ENCODE results near the gene ABCA1.

The ABCA1 gene

GRCh38 chr9:104843644-104844240, 84.2 kb downstream of the ABCA1 start:
- CTCF ChIA-PET = no interaction called here

GRCh38 chr9:104842698-104843097, 85.3 kb downstream of the ABCA1 start:
- TF ChIP-seq HDGF (IDR thresholded peaks at IDR 0.05; ENCODE audit: borderline replicate concordance) = no peak
- TF ChIP-seq CTBP1 (IDR thresholded peaks at IDR 0.05; ENCODE audit: borderline replicate concordance) = no peak
- TF ChIP-seq FOXM1 (IDR thresholded peaks at IDR 0.05; ENCODE audit: borderline replicate concordance) = no peak
- no peak for TF ChIP-seq ELF4 (IDR thresholded peaks at IDR 0.05)
- TF ChIP-seq BHLHE40 (IDR thresholded peaks at IDR 0.05; ENCODE audit: borderline replicate concordance) = no peak
- TF ChIP-seq ZNF384 (IDR thresholded peaks at IDR 0.05) = no peak
- no peak for TF ChIP-seq NFRKB (IDR thresholded peaks at IDR 0.05)
- TF ChIP-seq FOXK2 (IDR thresholded peaks at IDR 0.05) = no peak
- TF ChIP-seq ARNT (IDR thresholded peaks at IDR 0.05) = no peak
- no peak for TF ChIP-seq FOXA1 (IDR thresholded peaks at IDR 0.05)
- no peak for TF ChIP-seq SP1 (IDR thresholded peaks at IDR 0.05)
- TF ChIP-seq TARDBP (IDR thresholded peaks at IDR 0.05) = no peak
- TF ChIP-seq SUZ12 (IDR thresholded peaks at IDR 0.05) = no peak
- TF ChIP-seq LEF1 (IDR thresholded peaks at IDR 0.05; ENCODE audit: borderline replicate concordance) = no peak
- TF ChIP-seq L3MBTL2 (conservative IDR thresholded peaks at IDR 0.05) = no peak
- TF ChIP-seq PKNOX1 (IDR thresholded peaks at IDR 0.05) = no peak
- DNase-seq (ENCODE audit: extremely low spot score) = no peak
- CTCF ChIA-PET = no interaction called here
- POLR2A ChIA-PET = no interaction called here

More at GRCh38 chr9:104843644-104844240, 84.2 kb downstream of the ABCA1 start:
- no peak for DNase-seq (ENCODE audit: extremely low spot score)
- POLR2A ChIA-PET = no interaction called here
- no peak for TF ChIP-seq FOXA1 (IDR thresholded peaks at IDR 0.05)
- TF ChIP-seq ZNF384 (IDR thresholded peaks at IDR 0.05) = no peak
- TF ChIP-seq ARNT (IDR thresholded peaks at IDR 0.05) = no peak
- no peak for TF ChIP-seq HDGF (IDR thresholded peaks at IDR 0.05; ENCODE audit: borderline replicate concordance)
- TF ChIP-seq SUZ12 (IDR thresholded peaks at IDR 0.05) = no peak
- TF ChIP-seq LEF1 (IDR thresholded peaks at IDR 0.05; ENCODE audit: borderline replicate concordance) = no peak
- TF ChIP-seq NFRKB (IDR thresholded peaks at IDR 0.05) = no peak
- no peak for TF ChIP-seq SP1 (IDR thresholded peaks at IDR 0.05)
- TF ChIP-seq CTBP1 (IDR thresholded peaks at IDR 0.05; ENCODE audit: borderline replicate concordance) = no peak
- TF ChIP-seq BHLHE40 (IDR thresholded peaks at IDR 0.05; ENCODE audit: borderline replicate concordance) = no peak
- no peak for TF ChIP-seq ELF4 (IDR thresholded peaks at IDR 0.05)
- TF ChIP-seq FOXM1 (IDR thresholded peaks at IDR 0.05; ENCODE audit: borderline replicate concordance) = no peak
- TF ChIP-seq L3MBTL2 (conservative IDR thresholded peaks at IDR 0.05) = no peak
- TF ChIP-seq FOXK2 (IDR thresholded peaks at IDR 0.05) = no peak
- no peak for TF ChIP-seq TARDBP (IDR thresholded peaks at IDR 0.05)
- no peak for TF ChIP-seq PKNOX1 (IDR thresholded peaks at IDR 0.05)

DNA sequence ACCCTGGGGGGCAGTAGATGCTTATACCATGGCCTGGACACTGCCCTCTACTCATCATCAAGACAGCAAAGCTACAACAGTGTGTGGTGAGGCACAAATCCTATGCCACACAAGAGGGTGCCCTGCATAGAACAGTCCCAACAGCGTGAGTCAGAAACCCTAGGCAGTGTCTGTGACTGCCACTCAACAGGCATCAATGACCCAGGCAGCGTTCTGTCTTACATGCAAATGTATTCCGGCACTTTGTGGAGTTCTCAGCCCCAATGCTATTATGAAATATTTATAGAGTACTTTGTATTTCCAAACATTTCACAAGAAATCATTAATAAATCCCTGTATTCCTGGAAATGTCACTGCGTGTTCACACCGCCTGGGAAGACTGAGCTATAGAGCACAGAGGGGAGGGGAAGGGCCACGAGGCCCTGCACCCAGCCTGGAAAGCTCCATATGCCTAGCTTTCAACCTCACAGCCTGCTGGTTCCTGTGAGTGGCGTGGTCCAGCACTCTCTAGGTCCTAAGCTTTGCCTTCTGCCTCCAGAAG, 86.3 kb downstream of the ABCA1 start:
- TF ChIP-seq BHLHE40 (IDR thresholded peaks at IDR 0.05; ENCODE audit: borderline replicate concordance) = no peak
- no peak for TF ChIP-seq SUZ12 (IDR thresholded peaks at IDR 0.05)
- no peak for TF ChIP-seq FOXM1 (IDR thresholded peaks at IDR 0.05; ENCODE audit: borderline replicate concordance)
- no peak for TF ChIP-seq NFRKB (IDR thresholded peaks at IDR 0.05)
- TF ChIP-seq ARNT (IDR thresholded peaks at IDR 0.05) = no peak
- TF ChIP-seq L3MBTL2 (conservative IDR thresholded peaks at IDR 0.05) = no peak
- no peak for TF ChIP-seq TARDBP (IDR thresholded peaks at IDR 0.05)
- TF ChIP-seq SP1 (IDR thresholded peaks at IDR 0.05) = no peak
- CTCF ChIA-PET = interaction anchor here (1.0 kb wide), 1 partner anchor 33 kb away, joined by 3 read pairs; no protein-coding TSS in a partner anchor
- POLR2A ChIA-PET = no interaction called here
- no peak for DNase-seq (ENCODE audit: extremely low spot score)

GRCh38 chr9:104838958-104839357, 89.0 kb downstream of the ABCA1 start:
- no peak for DNase-seq (ENCODE audit: extremely low spot score)
- CTCF ChIA-PET = no interaction called here
- no peak for TF ChIP-seq HDGF (IDR thresholded peaks at IDR 0.05; ENCODE audit: borderline replicate concordance)
- TF ChIP-seq LEF1 (IDR thresholded peaks at IDR 0.05; ENCODE audit: borderline replicate concordance) = no peak
- no peak for TF ChIP-seq SUZ12 (IDR thresholded peaks at IDR 0.05)
- TF ChIP-seq FOXK2 (IDR thresholded peaks at IDR 0.05) = no peak
- TF ChIP-seq FOXM1 (IDR thresholded peaks at IDR 0.05; ENCODE audit: borderline replicate concordance) = no peak
- POLR2A ChIA-PET = no interaction called here

GRCh38 chr9:104836767-104837166, 91.2 kb downstream of the ABCA1 start:
- CTCF ChIA-PET = no interaction called here
- DNase-seq (ENCODE audit: extremely low spot score) = no peak
- POLR2A ChIA-PET = no interaction called here
- TF ChIP-seq ELF4 (IDR thresholded peaks at IDR 0.05) = no peak
- TF ChIP-seq ARNT (IDR thresholded peaks at IDR 0.05) = no peak
- no peak for TF ChIP-seq L3MBTL2 (conservative IDR thresholded peaks at IDR 0.05)

DNA sequence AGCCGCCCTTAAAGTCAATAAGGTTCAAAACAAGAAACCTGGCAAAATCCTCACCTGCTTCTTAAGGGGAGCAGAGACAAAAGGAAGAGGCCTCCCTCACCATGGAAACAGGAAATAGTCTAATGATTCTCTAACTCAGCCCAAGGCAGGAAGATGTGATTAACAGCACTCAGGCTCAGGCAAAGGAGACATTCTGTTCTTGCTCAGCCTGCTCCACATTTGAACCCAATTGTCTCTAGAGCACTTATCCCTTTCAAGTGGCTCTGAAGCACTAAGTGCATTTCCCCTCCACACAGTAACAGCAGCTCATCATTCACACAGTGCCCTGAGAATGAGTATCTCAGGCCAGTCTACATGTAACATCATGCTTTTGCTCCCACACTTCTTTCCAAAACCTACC, 91.7 kb downstream of the ABCA1 start:
- CTCF ChIA-PET = no interaction called here
- POLR2A ChIA-PET = no interaction called here

GRCh38 chr9:104835161-104835560, 92.8 kb downstream of the ABCA1 start:
- TF ChIP-seq ZNF384 (IDR thresholded peaks at IDR 0.05) (no peak), ARNT (IDR thresholded peaks at IDR 0.05) (no peak)
- DNase-seq (ENCODE audit: extremely low spot score) = no peak
- ChIA-PET POLR2A (no interaction called here), CTCF (no interaction called here)

More for the DNA sequence above, 91.7 kb downstream of the ABCA1 start:
- DNase-seq (ENCODE audit: extremely low spot score) = no peak
- TF ChIP-seq L3MBTL2 (conservative IDR thresholded peaks at IDR 0.05) (no peak), ZNF384 (IDR thresholded peaks at IDR 0.05) (no peak), BHLHE40 (IDR thresholded peaks at IDR 0.05; ENCODE audit: borderline replicate concordance) (no peak), FOXA1 (IDR thresholded peaks at IDR 0.05) (no peak), ARNT (IDR thresholded peaks at IDR 0.05) (no peak)
